HEK293 (cell line): Measurements from ENCODE around the gene CLDN14.

Source experiments
- CTCF ChIP-seq: fragments of 450-650 bp; formaldehyde crosslinking; IDR thresholded peaks from 2 replicates; pipeline ENCODE4 v1.5.1; 2016; ENCODE audit warnings: missing biosample characterization, missing genetic modification characterization
- EGR2 ChIP-seq: fragments of 450-650 bp; formaldehyde crosslinking; IDR thresholded peaks from 2 replicates; pipeline ENCODE4 v1.5.1; 2016; ENCODE audit warnings: low read depth, missing biosample characterization, missing genetic modification characterization
- OSR2 ChIP-seq: fragments of 450-650 bp; formaldehyde crosslinking; IDR thresholded peaks from 2 replicates; pipeline ENCODE4 v1.5.1; 2016; ENCODE audit warnings: missing biosample characterization, missing genetic modification characterization
- SP2 ChIP-seq: fragments of 450-650 bp; formaldehyde crosslinking; IDR thresholded peaks from 2 replicates; pipeline ENCODE4 v1.5.1; 2016; ENCODE audit warnings: missing biosample characterization, missing genetic modification characterization
- ZEB2 ChIP-seq: fragments of 450-650 bp; formaldehyde crosslinking; IDR thresholded peaks from 2 replicates; pipeline ENCODE4 v1.5.1; 2016; ENCODE audit warnings: missing biosample characterization, missing genetic modification characterization
- ZNF10 ChIP-seq: fragments of 450-650 bp; formaldehyde crosslinking; IDR thresholded peaks from 2 replicates; pipeline ENCODE4 v1.5.1; 2017; ENCODE audit warnings: missing biosample characterization, missing genetic modification characterization
- ZNF324 ChIP-seq: fragments of 450-650 bp; formaldehyde crosslinking; IDR thresholded peaks from 2 replicates; pipeline ENCODE4 v1.5.1; 2016; ENCODE audit warnings: missing biosample characterization, missing genetic modification characterization
- ZNF335 ChIP-seq: fragments of 450-650 bp; formaldehyde crosslinking; conservative IDR thresholded peaks from 2 replicates; pipeline ENCODE4 v1.5.1; 2016; ENCODE audit warnings: missing biosample characterization, missing genetic modification characterization
- ZNF521 ChIP-seq: fragments of 450-650 bp; formaldehyde crosslinking; IDR thresholded peaks from 2 replicates; pipeline ENCODE4 v1.5.1; 2017; ENCODE audit warnings: missing biosample characterization, mild to moderate bottlenecking, missing genetic modification characterization
- ZNF639 ChIP-seq: fragments of 450-650 bp; formaldehyde crosslinking; IDR thresholded peaks from 2 replicates; pipeline ENCODE4 v1.5.1; 2016; ENCODE audit warnings: missing biosample characterization, missing genetic modification characterization
- ZNF692 ChIP-seq: fragments of 450-650 bp; formaldehyde crosslinking; IDR thresholded peaks from 2 replicates; pipeline ENCODE4 v1.5.1; 2016; ENCODE audit warnings: missing biosample characterization, missing genetic modification characterization
- ZNF830 ChIP-seq: fragments of 450-650 bp; IDR thresholded peaks from 2 replicates; pipeline ENCODE4 v1.5.0; 2018; ENCODE audit warnings: missing biosample characterization, missing genetic modification characterization, low read depth, mild to moderate bottlenecking, moderate library complexity
- ZNF837 ChIP-seq: fragments of 450-650 bp; formaldehyde crosslinking; IDR thresholded peaks from 2 replicates; pipeline ENCODE4 v1.5.1; 2016; ENCODE audit warnings: missing biosample characterization, missing genetic modification characterization
- ZNF843 ChIP-seq: fragments of 450-650 bp; formaldehyde crosslinking; IDR thresholded peaks from 2 replicates; pipeline ENCODE4 v1.5.1; 2016; ENCODE audit warnings: missing biosample characterization, missing genetic modification characterization

- TF ChIP-seq ZNF335 (tag by site-specific recombination): no peak
- TF ChIP-seq CTCF (tag by site-specific recombination): no peak
- TF ChIP-seq ZNF843 (tag by site-specific recombination): no peak
- no peak for TF ChIP-seq ZEB2 (tag by site-specific recombination)
- TF ChIP-seq ZNF692: no peak
- TF ChIP-seq EGR2 (tag by site-specific recombination): no peak
- TF ChIP-seq ZNF10 (tag by site-specific recombination): no peak
- no peak for TF ChIP-seq ZNF521 (tag by site-specific recombination)
- no peak for TF ChIP-seq ZNF830
- no peak for TF ChIP-seq ZNF837 (tag by site-specific recombination)
- TF ChIP-seq SP2 (tag by site-specific recombination): no peak
- no peak for TF ChIP-seq ZNF639
- TF ChIP-seq ZNF324 (tag by site-specific recombination): no peak
- no peak; the same call in none of the 2 replicates for TF ChIP-seq OSR2
Measured at GRCh38 chr21:36499578-36500471, 19.9 kb upstream of the CLDN14 start.
